ENCODE data around the gene STPG2.

DNA sequence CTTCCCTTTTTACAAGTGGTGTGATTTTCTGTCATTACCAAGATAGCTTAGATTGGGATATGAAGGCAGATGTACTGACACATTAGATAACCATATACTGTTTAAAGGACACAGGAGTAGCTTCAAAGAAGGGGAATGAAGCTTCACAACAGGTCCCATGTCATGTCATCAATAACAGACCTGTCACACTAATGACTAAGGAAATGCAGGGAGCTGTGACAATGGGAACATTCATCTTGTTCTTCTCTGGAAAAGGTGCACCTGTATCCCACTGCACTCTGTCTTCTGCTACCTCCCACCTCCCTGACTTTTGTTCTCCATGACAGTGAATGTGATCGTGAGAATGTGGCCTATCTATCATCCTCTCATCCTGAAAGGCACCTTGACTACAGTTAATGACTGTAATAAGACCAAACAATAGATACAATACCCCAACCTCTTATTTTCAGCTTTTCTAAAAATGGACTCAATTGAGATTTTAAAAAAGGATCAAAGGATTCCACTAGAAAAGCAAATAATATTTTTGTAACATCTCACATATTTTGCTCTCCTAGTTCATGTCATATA lies 472.5 kb downstream of the STPG2 start:
- no peak for TF ChIP-seq GATA3 (IDR thresholded peaks at IDR 0.05; ENCODE audit: low read depth, low read length)
- no peak for TF ChIP-seq GATA2 (IDR thresholded peaks at IDR 0.05; ENCODE audit: low read depth, low read length)

Data from SH-SY5Y (cell line).